ENCODE measurements around the gene ANKRD12.

- no peak for TF ChIP-seq CTCF (IDR thresholded peaks at IDR 0.05; ENCODE audit: low read depth, low read length, missing input control)
- no peak for TF ChIP-seq EGR1 (IDR thresholded peaks at IDR 0.05; ENCODE audit: low read depth in 2 of 2)
- no peak for TF ChIP-seq TAF1 (conservative IDR thresholded peaks at IDR 0.05)
Measured at GRCh38 chr18:9211955-9212354, 75.4 kb downstream of the ANKRD12 start.

Measured in liver (tissue), 3 donors.